Testis (tissue), 2 donors: Measurements from ENCODE around the gene MAGEA2.
"Not testable (repeated sequence)": the region's sequence is repeated elsewhere in the genome, so short reads cannot be mapped to it uniquely, and the experiment has no call there.

ENCODE experiments used
- CTCF ChIP-seq, 3 experiments: fragments of 450-650 bp in 2 of 3; fragments of 200-600 bp in 1 of 3; sonication (generic) in 1 of 3; IDR thresholded peaks; one replicate each; pipeline ENCODE4 v1.5.1; 2016 to 2019; ENCODE audit warnings: antibody characterized with exemption in 3 of 3, mild to moderate bottlenecking in 2 of 3, moderate library complexity in 1 of 3
- POLR2A ChIP-seq: fragments of 450-650 bp; IDR thresholded peaks from one replicate; pipeline ENCODE4 v1.6.1; 2017; ENCODE audit warnings: antibody characterized with exemption, mild to moderate bottlenecking, moderate library complexity

GRCh38 chrX:152787062-152787461 lies 33.4 kb upstream of the MAGEA2 start:
- not testable (repeated sequence) for TF ChIP-seq CTCF (IDR thresholded peaks at IDR 0.05); POLR2A
